Measurements from ENCODE around the gene TXNRD2.

DNA sequence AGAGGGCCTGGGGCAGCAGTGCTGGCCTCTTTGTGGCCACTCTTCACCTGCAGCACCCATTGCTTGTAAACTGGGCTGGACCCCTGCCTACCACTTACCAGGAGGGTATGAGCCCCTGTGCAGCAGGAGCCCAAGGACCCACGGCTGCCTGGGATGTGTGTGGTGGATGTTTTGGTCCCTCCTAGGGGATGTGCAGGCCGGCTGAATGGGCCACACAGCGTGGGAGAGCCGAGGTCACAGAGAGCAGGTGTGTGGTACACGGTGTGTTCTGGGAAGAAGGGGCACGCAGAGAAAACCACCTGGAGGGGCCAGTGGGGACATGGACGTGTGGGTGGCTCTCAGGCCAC lies 67.7 kb downstream of the TXNRD2 start:
- TF ChIP-seq CTCF (conservative IDR thresholded peaks at IDR 0.05; ENCODE audit: low read length) (no peak), EZH2phosphoT487 (IDR thresholded peaks at IDR 0.05; ENCODE audit: borderline replicate concordance, low read depth, low read length) (no peak)

All from OCI-LY7 (cell line).